ENCODE data around the gene TMA7.
A peak's percentile ranks its signal among the peaks of the same experiment; 100 is the strongest.
"Not testable (repeated sequence)": the region's sequence is repeated elsewhere in the genome, so short reads cannot be mapped to it uniquely, and the experiment has no call there.

Gene TMA7

DNA sequence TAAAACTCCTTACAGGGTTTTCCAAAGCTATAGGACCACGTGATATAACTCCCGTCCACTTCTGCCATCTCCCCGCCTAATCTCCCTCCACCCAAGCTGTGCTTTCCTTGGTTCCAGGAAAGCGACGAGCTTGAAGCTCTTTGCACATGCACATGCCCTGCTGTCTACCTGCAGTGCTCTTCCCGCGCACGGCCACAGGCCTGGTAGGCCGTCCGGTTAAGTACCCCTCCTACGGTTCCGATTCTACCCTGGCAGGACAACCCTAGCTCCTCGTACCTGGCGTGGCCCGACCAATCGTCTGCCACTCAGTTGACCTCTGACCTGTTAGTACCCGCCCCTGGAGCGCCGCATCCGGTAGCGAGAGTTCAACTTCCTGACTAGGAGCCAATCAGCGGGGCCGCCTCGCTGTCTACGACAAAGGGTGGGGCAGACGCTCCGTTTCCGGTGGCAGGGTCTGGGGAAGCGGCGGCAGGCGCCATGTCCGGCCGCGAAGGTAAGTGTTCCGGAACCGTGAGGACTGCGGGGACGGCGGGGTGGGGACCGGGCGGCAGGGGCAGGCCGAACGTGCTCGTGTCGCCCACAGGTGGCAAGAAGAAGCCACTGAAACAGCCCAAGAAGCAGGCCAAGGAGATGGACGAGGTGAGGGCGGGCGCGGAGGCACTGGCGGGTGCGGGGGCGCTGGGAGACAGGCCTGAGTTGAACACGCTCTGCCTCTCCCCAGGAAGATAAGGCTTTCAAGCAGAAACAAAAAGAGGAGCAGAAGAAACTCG lies at the start of gene TMA7, which contains the start of gene CCDC51:
Gene TMA7 (plus strand): TSS at position 438 of the 770 bp plus-strand sequence. CDS start 40 bp downstream, at position 478.
Gene CCDC51 (minus strand): TSS at position 300 of the 770 bp plus-strand sequence. CDS start 4,991 bp downstream, outside the sequence.
- peak; percentile 57 for DNase-seq

DNA sequence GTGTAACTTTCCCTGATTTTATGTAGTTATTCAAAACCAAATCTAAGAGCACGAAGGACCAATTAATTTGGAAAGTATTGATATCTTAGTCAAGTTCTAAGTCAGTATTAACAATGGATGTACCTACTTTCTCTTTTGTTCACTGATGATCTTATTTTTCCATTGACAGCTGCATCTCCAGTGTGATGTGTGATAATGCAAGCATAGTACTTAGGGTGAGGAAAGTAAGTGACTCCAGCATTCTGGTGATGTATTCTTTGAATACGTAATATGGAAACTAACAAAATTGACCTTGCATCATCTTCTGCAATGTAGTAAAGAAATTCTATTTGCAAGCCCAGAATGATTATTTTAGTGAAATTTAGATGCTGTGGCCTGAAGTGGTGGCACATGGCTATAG lies 45.7 kb upstream of the TMA7 start:
- DNase-seq = no peak

DNA sequence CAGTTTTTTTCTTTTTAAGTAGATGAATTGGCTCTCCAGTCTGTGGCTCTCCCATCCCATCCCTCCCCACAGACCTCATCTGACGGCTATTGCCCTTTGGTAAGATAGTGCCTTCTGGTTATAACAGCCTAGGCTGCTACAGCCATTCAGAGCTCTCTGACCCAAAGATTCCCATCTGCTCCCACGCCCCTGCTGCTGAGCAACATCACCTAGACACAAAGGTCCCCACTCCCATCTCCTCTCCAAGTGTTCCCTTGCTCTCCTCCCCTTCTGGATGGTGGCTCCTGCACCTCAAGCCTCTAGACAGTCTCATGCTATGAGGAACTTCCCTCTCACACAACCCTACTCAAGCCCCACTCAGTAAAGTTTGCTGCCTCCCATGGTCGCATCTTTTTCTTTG lies 44.3 kb upstream of the TMA7 start:
- no peak for DNase-seq

DNA sequence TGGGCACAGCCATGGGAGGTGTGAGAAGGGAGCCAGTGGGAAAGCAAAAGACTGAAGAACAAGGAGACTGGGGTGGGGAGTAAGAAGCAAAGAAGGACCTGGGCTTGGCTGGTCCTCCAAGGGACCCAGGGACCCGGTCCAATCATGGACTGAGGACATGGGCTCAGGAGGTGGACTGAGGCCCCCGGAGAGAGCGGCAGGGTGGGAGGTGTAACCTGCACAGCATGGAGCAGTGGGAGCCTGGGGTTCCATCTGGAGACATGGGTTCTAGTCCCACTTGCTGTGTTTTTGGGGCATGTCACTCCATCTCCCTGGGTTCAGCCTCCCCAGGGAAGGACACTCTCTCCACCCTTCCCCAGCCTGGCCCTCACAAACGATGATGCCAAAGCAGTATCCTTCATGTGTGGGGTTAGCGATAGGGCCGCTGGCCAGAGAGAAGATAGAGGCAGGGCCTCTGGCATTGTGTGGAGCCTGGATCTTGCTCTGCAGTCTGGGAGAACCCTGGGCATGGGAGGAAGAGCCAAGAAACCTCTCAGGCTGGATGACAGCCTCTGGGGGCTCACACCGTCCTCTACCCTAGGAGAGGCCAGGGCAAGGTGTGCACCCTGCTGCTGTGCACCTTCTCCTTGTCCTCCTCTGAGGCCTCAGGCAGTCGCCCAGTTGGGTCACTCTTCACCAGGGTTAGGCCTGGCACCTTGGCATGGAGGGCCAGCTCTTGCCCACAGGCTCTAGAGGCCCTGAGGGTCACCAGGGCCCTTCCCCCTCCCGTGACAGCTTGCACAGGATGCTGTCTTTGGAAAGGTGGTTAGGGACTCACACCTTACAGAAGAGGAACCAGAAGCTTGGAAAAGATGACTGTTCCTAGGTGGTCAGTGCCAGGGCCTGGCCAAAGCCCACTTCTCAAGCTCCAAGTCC lies 42.0 kb upstream of the TMA7 start:
- no peak for DNase-seq

DNA sequence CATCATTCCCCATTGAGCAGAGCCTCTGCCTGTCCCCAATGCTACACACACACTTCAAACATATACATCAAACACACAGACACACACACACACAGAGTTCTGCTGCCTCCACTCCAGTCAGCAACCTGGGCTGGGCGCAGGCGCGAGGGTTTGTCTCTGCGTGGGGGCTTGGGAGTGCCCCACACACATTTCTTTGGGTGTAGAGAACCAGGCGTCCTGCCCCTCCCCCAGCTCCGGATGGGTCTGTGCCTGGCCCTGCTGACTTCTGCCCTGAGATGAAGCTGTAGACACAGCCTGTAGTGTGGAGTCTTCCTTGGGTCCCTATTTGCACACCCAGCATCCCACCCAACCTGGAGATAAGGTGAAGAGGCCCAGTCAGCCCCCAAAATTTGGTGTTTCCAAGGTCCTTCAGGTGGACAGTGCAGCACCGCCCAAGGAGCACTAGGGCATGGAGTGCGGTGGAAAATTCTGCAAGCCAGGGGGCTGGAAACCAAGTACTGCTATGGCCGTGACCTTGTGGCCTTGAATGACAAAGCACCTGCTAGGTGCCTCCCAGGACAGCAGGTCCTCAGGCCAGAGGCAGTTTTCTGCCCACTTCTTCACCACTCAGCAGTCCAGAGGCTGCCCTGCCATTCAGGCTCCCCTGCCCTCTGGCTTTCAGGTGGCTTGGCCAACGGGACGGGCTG lies 41.2 kb upstream of the TMA7 start:
- DNase-seq = no peak

DNA sequence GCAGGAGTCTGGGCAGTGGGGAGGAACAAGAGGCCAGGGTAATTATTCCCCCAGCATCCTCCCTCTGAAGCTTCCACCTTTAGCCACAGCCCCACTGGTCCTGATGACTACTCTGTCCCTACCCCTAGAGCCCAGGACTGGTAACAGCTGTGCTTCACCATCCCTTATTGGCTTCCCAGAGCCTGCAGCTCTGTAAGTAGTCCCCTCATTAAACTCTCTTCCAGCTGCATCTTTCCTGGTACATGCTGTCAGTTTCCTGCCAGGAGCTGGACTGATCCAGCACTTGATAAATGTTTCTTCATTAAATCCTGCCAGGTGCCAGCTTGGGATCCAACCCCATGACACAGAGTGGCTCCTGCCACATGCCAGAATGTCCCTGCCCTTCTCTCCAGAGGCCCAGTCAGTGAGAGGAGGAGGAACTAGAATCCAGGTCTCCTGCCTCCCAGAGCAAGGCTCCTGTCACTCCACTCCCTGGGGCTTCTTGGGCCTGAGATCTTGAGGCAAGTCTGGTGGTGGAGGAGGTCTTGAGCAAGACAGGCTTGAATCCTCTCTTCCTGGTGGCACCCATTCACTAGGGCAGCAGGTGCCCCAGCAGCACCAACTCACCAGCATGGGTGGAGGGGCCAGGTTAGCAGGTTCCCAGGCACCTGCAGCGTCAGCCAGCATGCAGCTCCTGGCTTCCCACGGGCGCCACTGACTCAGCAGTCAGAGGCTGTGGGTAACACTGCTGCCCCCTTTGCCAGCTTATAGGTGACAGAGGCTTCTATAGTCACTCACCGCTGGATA lies 40.5 kb upstream of the TMA7 start:
- DNase-seq = no peak

DNA sequence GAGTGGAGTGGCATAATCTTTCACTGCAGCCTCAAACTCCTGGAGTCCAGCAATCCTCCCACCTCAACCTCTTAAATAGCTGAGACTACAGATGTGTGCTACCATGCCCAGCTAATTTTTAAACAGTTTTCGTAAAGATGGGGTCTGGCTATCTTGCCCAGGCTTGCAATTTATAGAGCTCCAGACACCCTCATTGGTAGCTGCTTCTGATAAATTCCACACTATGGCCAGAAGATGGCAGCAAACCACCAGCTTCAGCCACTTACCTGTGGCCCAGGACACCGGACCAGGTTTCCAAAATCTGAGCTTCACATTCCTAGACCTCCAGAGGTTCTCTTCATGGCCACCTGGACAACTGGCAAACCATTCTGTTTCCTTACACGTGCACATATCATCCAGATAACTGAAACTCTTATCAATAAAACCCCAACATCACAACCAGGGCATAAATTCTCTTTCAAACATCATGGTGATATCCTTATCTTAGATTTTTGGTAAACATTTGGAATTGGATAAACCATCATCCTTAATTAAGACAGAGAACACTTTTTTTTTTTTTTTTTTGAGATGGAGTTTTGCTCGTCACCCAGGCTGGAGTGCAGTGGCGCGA lies 39.1 kb upstream of the TMA7 start:
- no peak for DNase-seq

DNA sequence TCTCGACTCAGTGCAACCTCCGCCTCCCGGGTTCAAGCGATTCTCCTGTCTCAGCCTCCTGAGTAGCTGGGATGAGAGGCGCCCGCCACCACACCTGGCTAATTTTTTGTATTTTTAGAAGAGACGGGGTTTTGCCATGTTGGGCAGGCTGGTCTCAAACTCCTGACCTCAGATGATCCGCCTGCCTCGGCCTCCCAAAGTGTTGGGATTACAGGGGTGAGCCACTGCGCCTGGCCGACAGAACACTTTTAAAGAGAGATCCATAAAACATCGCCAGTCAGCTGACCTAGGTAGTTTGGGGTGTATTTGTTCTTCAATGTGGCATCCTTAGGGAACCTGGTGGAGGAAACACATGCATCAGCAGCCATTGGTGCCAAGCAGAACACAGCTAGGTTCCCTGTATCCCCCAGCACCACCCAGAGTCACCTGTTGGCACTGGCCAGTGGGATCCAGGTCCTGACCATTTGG lies 38.6 kb upstream of the TMA7 start:
- not testable (repeated sequence) for DNase-seq

DNA sequence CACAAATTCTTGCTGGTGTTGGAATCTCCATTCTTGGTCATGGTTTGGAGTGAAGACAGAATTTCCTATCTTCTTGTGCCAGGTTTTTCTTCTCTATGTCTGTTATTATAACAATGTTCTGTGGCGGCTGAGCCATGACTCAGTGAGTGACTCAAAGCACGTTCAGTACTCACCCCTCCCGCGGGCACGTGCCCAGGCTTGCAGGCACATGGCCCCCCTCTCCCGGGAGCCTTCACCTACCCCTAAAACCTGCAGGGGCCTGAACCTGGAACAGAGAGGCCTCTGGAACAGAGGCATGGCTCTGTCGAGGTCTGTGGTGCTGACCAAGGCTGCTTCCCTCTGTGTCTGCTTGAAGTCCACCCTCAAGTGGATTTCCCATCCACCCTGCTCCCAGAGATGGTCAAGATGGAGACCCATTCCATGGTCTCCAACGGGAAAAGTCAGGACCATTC lies 37.8 kb upstream of the TMA7 start:
- no peak for DNase-seq

DNA sequence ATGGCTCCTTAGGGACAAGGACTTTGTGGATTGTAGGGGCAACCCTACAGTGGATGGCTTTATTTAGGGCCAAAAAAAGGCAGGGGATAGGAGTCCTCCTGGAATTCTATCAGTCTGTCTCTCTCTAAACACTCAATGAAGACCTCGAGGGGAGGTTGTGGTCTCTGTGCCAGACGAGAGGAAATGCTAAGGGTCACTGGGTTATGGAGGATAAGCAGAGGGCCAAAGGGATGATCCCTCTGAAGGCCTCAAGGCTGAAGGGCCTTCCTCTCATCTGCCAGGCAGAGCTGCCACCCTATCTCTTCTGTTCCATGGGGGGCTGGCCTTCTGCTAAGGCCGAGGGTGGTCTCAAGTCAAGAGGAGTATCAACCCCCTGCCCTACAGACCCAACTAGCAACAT lies 37.1 kb upstream of the TMA7 start:
- DNase-seq = no peak

DNA sequence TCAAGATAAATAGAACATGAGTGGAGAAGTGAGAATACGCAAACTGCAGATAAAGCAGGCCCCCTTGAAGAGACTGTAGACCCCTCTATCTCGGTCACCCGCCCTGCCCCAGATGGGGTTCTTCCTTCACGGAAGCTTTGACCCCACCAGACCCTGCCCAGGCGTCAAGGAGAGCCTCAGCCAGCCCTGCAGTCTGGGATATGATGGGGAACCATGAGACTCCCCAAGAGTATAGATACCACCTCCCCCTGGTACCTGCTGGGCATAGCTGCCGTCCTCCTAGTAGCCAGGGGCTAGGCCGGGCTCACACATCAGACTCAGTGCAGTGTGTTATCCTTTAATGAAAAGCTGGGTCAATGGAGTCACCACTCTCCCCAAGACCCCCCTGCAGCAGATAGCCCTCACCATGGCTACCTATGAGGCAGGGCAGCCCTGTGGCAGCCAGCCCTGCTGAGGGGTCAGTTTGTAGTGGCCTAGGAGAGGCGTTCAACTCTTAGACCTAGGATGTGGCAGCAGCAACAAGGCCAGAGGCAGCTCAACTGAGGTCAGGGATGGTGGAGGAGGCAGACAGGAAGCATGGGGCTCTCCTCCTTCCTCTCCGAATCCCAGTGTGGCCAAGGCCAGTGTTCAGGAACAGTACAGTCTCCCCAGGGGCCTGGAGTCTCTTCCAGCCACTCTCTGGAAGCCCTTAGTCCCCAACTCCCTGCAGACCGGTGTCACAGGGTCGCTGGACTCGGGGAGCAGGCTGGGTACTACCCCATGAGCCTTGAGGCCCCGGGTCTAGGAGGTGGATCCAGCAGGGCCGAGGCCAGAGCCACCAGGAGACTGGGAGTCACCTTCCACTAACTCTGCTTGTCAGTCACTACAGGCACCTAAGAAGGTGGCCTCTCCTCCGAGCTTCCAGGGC lies 36.3 kb upstream of the TMA7 start:
- no peak for DNase-seq

DNA sequence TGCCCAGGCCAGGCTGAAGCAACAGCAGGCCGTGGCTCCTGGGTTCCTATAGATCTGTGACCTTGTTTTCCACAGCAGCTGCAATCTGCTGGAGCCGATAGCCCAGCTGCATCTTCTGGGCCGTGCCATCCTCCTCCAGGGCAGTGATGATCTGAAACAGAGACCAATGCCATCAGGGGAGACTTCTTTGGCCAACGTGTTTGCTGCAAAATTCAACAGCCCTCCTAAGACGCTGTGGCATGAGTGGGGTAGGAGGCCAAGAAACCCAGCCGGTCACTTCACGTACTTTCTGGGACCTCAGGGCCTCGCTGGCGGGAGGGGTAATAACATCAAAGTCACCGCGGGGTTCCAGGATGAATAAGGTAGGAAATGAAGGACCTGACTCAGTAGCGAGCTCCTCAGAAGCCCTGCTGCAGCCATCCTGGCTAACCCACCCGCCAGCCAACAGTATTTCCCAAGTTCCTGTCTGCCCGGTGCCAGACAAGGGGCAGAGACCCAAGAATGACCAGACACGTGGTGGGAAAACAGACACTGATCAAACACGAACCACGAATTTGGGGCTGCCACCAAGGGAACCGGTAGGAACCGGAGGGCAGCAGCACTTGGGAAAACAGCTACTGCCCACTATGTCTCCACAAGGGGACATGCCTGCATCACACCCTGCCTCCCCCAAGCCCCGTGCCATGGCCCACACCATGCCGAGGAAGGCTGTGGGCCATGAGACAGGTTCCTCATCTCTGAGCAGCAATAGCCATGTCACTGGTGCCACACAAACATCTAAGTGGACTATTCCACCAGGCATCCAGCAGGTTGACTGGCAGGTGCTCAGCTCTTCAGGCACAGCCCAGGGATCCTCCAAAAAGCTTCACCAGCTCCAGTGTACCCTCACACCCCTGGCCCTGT lies 35.4 kb upstream of the TMA7 start:
- DNase-seq = no peak

DNA sequence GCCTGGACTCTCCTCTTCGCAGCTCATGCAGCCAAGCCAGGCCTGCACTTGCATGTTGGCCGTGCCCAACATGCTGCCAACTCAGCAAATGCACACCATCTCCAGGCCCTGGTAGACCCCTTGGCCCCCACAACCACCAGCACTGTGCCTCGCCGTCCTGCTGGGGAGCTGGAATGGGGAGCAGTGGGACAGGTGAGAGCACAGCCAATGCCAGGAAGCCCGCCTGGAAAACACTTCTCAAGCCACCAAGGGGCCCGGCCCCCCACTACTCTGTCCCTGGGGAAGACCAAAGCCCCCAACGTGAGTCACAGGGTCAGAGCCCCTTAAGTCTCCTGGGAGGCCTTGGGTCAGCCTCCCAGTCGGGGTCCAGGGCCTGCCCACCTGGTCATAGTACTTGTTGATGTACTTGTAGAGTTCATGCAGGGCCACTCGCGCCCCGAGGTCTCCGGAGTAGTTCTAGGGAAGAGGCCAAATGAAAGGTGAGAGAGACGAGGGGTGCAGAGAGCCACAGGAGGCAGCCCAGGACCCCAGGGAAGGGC lies 34.6 kb upstream of the TMA7 start:
- DNase-seq = no peak

DNA sequence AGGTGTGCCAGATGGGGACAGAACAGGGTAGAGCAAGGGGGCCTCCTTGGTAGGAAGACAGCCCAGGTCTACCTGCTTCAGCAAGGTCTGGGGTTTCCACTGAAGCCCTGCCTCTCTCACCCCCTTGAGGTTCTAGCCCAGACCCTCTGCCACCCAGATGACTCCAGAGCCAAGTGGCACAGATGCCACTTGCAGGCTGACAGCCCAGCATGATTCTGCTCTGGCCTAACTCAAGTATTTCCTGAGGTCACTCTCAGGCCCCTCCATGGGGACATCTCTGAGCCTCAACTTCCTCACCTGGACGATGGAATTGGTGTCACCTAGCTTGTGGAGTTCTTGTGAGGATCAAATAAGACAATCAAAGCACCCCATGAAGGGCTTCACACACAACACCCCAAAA lies 34.1 kb upstream of the TMA7 start:
- DNase-seq = no peak

DNA sequence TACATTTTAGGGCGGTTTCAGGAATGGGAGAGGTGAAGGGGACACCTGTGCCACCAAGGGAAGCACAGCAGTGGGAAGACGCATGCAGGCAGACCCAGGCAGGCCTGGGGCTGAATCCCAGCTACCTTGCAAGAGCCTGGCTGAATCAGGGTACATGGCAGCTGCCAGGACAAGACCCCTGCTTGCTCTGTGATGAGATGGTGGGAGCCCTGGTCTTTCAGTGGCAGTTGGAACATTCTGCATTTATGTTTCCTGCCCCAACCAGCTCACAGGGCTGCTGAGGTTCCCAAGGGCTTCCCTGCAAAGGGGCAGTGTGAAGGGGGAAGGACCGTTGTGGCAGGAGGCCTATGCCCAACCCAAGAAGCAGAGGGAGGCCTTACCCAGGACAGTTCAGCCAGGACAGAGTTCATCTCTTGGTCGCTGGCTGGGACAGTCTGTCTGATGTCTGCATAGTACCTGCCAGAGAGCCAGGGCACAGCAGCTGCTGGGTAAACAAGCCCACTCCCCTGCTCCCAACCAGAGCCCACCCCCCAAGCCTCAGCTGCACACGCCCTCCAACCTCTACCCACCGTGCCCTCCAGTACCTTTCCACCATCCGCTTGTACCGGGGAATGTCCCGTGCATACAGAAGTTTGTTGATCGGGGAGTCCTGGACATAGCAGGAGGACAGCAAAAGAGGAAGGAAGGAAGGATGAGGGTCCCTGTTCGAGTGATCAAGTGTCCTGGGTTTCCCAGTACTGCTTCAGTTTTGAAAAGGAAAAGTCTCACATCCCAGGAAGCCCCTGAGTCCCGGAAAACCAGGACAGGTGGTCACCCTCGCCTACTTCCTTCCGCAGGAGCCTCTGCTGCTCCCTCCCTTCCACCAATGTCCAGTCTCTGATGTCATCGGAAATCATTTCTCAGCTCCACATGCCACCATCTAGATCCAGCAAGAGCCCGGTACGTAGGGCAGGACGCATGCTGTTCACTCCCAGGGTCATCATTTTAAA lies 33.3 kb upstream of the TMA7 start:
- no peak for DNase-seq

DNA sequence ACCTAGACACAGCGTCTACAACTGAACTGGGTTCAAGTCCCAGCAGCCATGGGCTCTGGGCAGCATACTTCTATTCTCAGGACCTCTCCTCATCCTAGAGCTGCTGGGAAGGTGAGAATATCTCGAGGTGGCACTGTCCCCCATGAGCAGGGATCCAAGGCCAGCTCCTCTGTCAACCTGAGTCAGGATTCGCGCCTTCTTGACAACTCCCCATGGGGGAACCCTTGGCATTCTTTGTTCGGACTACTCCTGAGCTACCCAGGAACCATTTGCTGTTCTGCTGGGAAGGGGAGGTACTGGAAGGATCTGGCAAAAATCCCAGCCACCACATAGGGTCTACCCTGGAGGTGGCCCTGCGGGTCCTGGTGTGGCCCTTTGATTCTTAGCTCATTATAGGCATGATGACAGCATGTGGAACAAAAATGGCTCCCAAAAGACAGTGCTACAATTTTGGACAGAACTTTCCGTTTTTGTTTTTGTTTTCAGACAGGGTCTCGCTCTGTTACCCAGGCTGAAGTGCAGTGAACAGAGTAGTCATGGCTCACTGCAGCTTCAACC lies 32.4 kb upstream of the TMA7 start:
- DNase-seq = no peak

DNA sequence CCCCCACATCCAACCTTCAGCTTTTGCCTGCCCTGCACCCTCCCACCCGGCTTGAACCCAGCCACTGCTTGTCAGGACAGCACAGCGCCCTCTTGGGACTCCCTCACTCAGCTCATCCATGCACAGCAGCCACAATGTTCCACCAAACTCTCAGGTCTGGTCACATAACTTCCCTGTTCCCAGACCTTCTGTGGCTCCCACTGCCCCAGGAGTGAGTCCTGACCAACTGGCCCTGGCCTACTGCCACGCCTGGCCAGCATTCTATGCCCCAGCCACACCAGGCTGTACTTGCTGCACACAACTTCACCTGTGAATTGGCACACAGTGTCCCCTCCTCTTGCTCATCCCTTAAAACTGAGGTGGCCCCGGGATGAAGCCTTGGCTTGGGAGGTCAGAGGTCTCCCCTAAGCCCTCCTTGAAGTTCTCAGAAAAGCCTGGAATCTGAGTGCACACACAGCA lies 31.2 kb upstream of the TMA7 start:
- no peak for DNase-seq

Data from NCI-H1694 (cell line).